IMR-90 (cell line): ENCODE measurements around the gene THOC2. TPM values are rescaled to one million over a fixed set of nuclear protein-coding genes. Genes with fewer than 3 reads are reported as not detected.

Experiments
- ATAC-seq: fragments of 200-7000 bp; cut with Tn5 transposase; 2 replicates; pipeline ENCODE4 v1.9.1; 2020; ENCODE audit warnings: low read depth, mild to moderate bottlenecking, moderate library complexity
- BruUV-seq: library from RNA; stranded (reverse); fragments of 400-500 nt; replicated peaks from 2 replicates; lab custom pipeline; 2021; lab: Mats Ljungman, UMichigan
- CTCF ChIA-PET: fragments of 300-600 bp; formaldehyde crosslinking; extraction: SDS; loops from one replicate; lab custom pipeline; 2021; ENCODE audit warnings: antibody characterized with exemption; lab: Yijun Ruan, JAX
- POLR2A ChIA-PET: fragments of 300-600 bp; sonication (Branson Sonifier 250); formaldehyde crosslinking; loops from one replicate; lab custom pipeline; 2022; ENCODE audit warnings: antibody characterized with exemption; ENCODE audit not compliant: unreplicated experiment; lab: Charles Lee
- DNase-seq: peaks from one replicate; pipeline ENCODE4 v3.0.0; 2013
- H2AFZ ChIP-seq: replicated peaks from 2 replicates; pipeline ENCODE3; 2013; ENCODE audit warnings: low read length, mild to moderate bottlenecking; ENCODE audit not compliant: poor library complexity
- H2AK5ac ChIP-seq: 2 replicates; pipeline ENCODE4 v1.6.1; 2013; ENCODE audit warnings: low read depth, low read length, inconsistent platforms
- H2AK9ac ChIP-seq: replicated peaks from 2 replicates; pipeline ENCODE3; 2013; ENCODE audit warnings: mild to moderate bottlenecking, low read depth, low read length, moderate library complexity; ENCODE audit not compliant: poor library complexity
- H2BK120ac ChIP-seq: 2 replicates; pipeline ENCODE4 v1.6.1; 2013; ENCODE audit warnings: low read depth, low read length, inconsistent platforms
- H2BK15ac ChIP-seq: 3 replicates; pipeline ENCODE4 v1.6.1; 2013; ENCODE audit warnings: low read depth, low read length, inconsistent platforms
- H2BK20ac ChIP-seq: 2 replicates; pipeline ENCODE4 v1.6.1; 2013; ENCODE audit warnings: low read depth, mild to moderate bottlenecking, inconsistent platforms, low read length, moderate library complexity
- H2BK5ac ChIP-seq: 2 replicates; pipeline ENCODE4 v1.6.1; 2013; ENCODE audit warnings: mild to moderate bottlenecking, low read depth, low read length, inconsistent platforms; ENCODE audit not compliant: poor library complexity, severe bottlenecking
- H3K14ac ChIP-seq: replicated peaks from 2 replicates; pipeline ENCODE4 v1.6.1; 2013; ENCODE audit warnings: low read depth, low read length, inconsistent platforms
- H3K18ac ChIP-seq: 2 replicates; pipeline ENCODE4 v1.6.1; 2013; ENCODE audit warnings: low read depth, low read length, control low read depth
- H3K23ac ChIP-seq: 2 replicates; pipeline ENCODE4 v1.6.1; 2013; ENCODE audit warnings: low read depth, low read length, inconsistent platforms
- H3K27ac ChIP-seq: 2 replicates; pipeline ENCODE4 v1.5.1; 2013; ENCODE audit warnings: mild to moderate bottlenecking, control low read depth, low read length; ENCODE audit not compliant: insufficient read depth
- H3K27me3 ChIP-seq: 2 replicates; pipeline ENCODE4 v1.6.1; 2013; ENCODE audit warnings: low read length; ENCODE audit not compliant: control insufficient read depth, insufficient read depth
- H3K36me3 ChIP-seq: 2 replicates; pipeline ENCODE4 v1.6.1; 2013; ENCODE audit warnings: low read length, mixed read lengths; ENCODE audit not compliant: control insufficient read depth, insufficient read depth
- H3K4ac ChIP-seq: 2 replicates; pipeline ENCODE4 v1.6.1; 2013; ENCODE audit warnings: low read depth, low read length, inconsistent platforms
- H3K4me1 ChIP-seq: 2 replicates; pipeline ENCODE4 v1.6.1; 2013; ENCODE audit warnings: low read length, mixed read lengths; ENCODE audit not compliant: control insufficient read depth, insufficient read depth
- H3K4me2 ChIP-seq: 2 replicates; pipeline ENCODE4 v1.6.1; 2013; ENCODE audit warnings: low read depth, mild to moderate bottlenecking, control low read depth, low read length, moderate library complexity
- H3K4me3 ChIP-seq: 2 replicates; pipeline ENCODE4 v1.5.1; 2013; ENCODE audit warnings: low read depth, mild to moderate bottlenecking, control low read depth, low read length, moderate library complexity; ENCODE audit not compliant: insufficient read depth
- H3K56ac ChIP-seq: 2 replicates; pipeline ENCODE4 v1.6.1; 2013; ENCODE audit warnings: low read length, inconsistent platforms; ENCODE audit not compliant: insufficient read depth; ENCODE audit errors: extremely low read depth
- H3K79me1 ChIP-seq, 2 experiments: 2 replicates each; pipeline ENCODE4 v1.6.1; 2013; ENCODE audit warnings: low read length in 2 of 2, inconsistent platforms in 1 of 2, low read depth in 1 of 2
- H3K9ac ChIP-seq: 2 replicates; pipeline ENCODE4 v1.6.1; 2013; ENCODE audit warnings: low read depth, low read length, control low read depth
- H3K9me1 ChIP-seq: 2 replicates; pipeline ENCODE4 v1.6.1; 2013; ENCODE audit warnings: low read length, inconsistent platforms; ENCODE audit not compliant: insufficient read depth
- H3K9me3 ChIP-seq: 2 replicates; pipeline ENCODE4 v1.6.1; 2013; ENCODE audit warnings: low read length; ENCODE audit not compliant: control insufficient read depth, insufficient read depth
- H4K20me1 ChIP-seq: 2 replicates; pipeline ENCODE4 v1.6.1; 2013; ENCODE audit warnings: low read length, inconsistent platforms; ENCODE audit not compliant: insufficient read depth
- H4K5ac ChIP-seq: 2 replicates; pipeline ENCODE4 v1.6.1; 2013; ENCODE audit warnings: mild to moderate bottlenecking, low read depth, low read length, control low read depth
- H4K8ac ChIP-seq, 2 experiments: 2 replicates each; pipeline ENCODE4 v1.6.1; 2013; ENCODE audit warnings: low read depth in 2 of 2, low read length in 2 of 2, control low read depth in 1 of 2, inconsistent platforms in 1 of 2
- H4K91ac ChIP-seq: 2 replicates; pipeline ENCODE4 v1.6.1; 2013; ENCODE audit warnings: low read depth, low read length, inconsistent platforms; ENCODE audit not compliant: insufficient read depth
- CEBPB ChIP-seq: IDR thresholded peaks from 2 replicates; pipeline ENCODE4 v1.6.1; 2012; ENCODE audit warnings: low read depth, low read length, improper control_type of control experiment
- CHD1 ChIP-seq: IDR thresholded peaks from 2 replicates; pipeline ENCODE4 v1.6.1; 2012; ENCODE audit warnings: low read depth, low read length, improper control_type of control experiment
- CTCF ChIP-seq: conservative IDR thresholded peaks from 2 replicates; pipeline ENCODE4 v1.5.1; 2012; ENCODE audit warnings: mild to moderate bottlenecking, low read depth, low read length, improper control_type of control experiment
- MAFK ChIP-seq: IDR thresholded peaks from 2 replicates; pipeline ENCODE4 v1.6.1; 2012; ENCODE audit warnings: low read depth, low read length, improper control_type of control experiment
- WGBS, 2 experiments: methylation state at CpG; one replicate each; pipeline versions ENCODE4 v1.1.5 to v1.1.7; 2013; ENCODE audit warnings: missing lambda C conversion rate in 2 of 2; ENCODE audit not compliant: insufficient read length in 1 of 2; ENCODE audit errors: extremely low coverage in 2 of 2; 5-methylcytosine and 5-hydroxymethylcytosine counted together
- dilution Hi-C: fragments of 300-500 bp; cut with HindIII; formaldehyde crosslinking; loops from one replicate; pipeline ENCODE4 v1.14.3; 2018; ENCODE audit warnings: low sequenced_read_pairs; ENCODE audit not compliant: unreplicated experiment
- in situ Hi-C: fragments of 300-500 bp; cut with MboI; formaldehyde crosslinking; loops from 3 replicates; pipeline ENCODE4 v1.14.3; 2019; ENCODE audit warnings: low sequenced_read_pairs, inconsistent platforms, mixed read lengths
- intact Hi-C: fragments of 100-400 bp; cut with micrococcal nuclease; formaldehyde crosslinking; loops from 2 replicates; pipeline ENCODE4 v1.10.0; 2022
- polyA plus RNA-seq, 3 experiments: library from polyadenylated mRNA; depleted of rRNA; stranded (reverse); fragments of >200 nt; gene quantifications; 2 replicates each; pipeline ENCODE4 v1.2.3, GENCODE V29; 2012; ENCODE audit warnings: low replicate concordance in 1 of 3
- total RNA-seq: library from RNA; depleted of rRNA; stranded (reverse); fragments of >200 nt; gene quantifications from 2 replicates; pipeline ENCODE4 v1.2.3, GENCODE V29; 2012

THOC2 gene
- total and polyA plus RNA-seq, 2 of the 4 experiments (the other 2 are of a cell fraction) = 42.9 to 58.8 TPM

GRCh38 chrX:123728554-123728953 is 4.3 kb downstream of the THOC2 start:
- Histone ChIP-seq H2BK20ac (no peak overlapping the region), H2AK9ac (no peak overlapping the region), H3K4ac (no peak overlapping the region), H3K23ac (no peak overlapping the region), H3K4me3 (no peak overlapping the region), H3K4me2 (no peak overlapping the region), H3K27me3 (no peaks in the 10 kb centered on the region), H3K9me3 (no peaks in the 10 kb centered on the region), H4K5ac (no peak overlapping the region), H2AK5ac (no peak overlapping the region), H3K9ac (no peak overlapping the region), H2BK5ac (no peak overlapping the region), H4K91ac (no peak overlapping the region), H4K20me1 (peaks cover 22% of the 10 kb centered on the region), H3K56ac (no peak overlapping the region), H3K79me1 (peaks cover 0 to 5% of the 10 kb centered on the region in 2 experiments; a peak in 1 of 4 replicates), H2AFZ (no peak overlapping the region), H3K9me1 (no peaks in the 10 kb centered on the region; the same call in 1 of the 2 replicates), H3K36me3 (peaks cover 3% of the 10 kb centered on the region), H2BK120ac (no peak overlapping the region), H3K27ac (no peak overlapping the region), H3K14ac (no peak overlapping the region), H2BK15ac (no peak overlapping the region), H4K8ac (no peak overlapping the region), H3K18ac (no peak overlapping the region), H3K4me1 (0 out of 2 replicates have a peak, but pooled peaks cover 1% of the 10 kb centered on the region)
- no TSS peak for BruUV-seq
- ChIA-PET POLR2A (no interaction called here), CTCF (no interaction called here)
- intact Hi-C loops (no loop called here), in situ Hi-C loops (no loop called here), dilution Hi-C loops (no loop called here)
- DNase-seq (no peak), ATAC-seq (no peak)
- TF ChIP-seq CEBPB = no peak
- no peak for TF ChIP-seq CTCF
- TF ChIP-seq CHD1 = no peak
- no peak for TF ChIP-seq MAFK
- no CpG with 5 or more reads among the region's 3 CpGs for WGBS, 2 experiments
